Fibroblast of lung (primary cell): ENCODE data around the gene PPWD1. TPM values are rescaled to one million over a fixed set of nuclear protein-coding genes. Genes with fewer than 3 reads are reported as not detected.
A peak's percentile ranks its signal among the peaks of the same experiment; 100 is the strongest.

Source experiments
- DNase-seq, 2 donors: peaks; one replicate each; pipeline versions ENCODE4 v3.0.0 to v3.0.0-alpha.2; 2010; ENCODE audit warnings: low read depth in 2 of 2
- H2AFZ ChIP-seq: 2 replicates; pipeline ENCODE4 v1.5.1; 2012; ENCODE audit warnings: low read length, control low read depth, inconsistent platforms
- H3K27ac ChIP-seq: 2 replicates; pipeline ENCODE4 v1.5.1; 2011; ENCODE audit warnings: low read length, control low read depth; ENCODE audit not compliant: insufficient read depth
- H3K27me3 ChIP-seq: 2 replicates; pipeline ENCODE4 v1.5.1; 2011; ENCODE audit warnings: mild to moderate bottlenecking, low read length; ENCODE audit not compliant: control insufficient read depth, insufficient read depth
- H3K36me3 ChIP-seq: 2 replicates; pipeline ENCODE4 v1.5.1; 2011; ENCODE audit warnings: low read length; ENCODE audit not compliant: control insufficient read depth, insufficient read depth
- H3K4me1 ChIP-seq: 2 replicates; pipeline ENCODE4 v1.5.1; 2011; ENCODE audit warnings: low read length; ENCODE audit not compliant: control insufficient read depth, insufficient read depth; ENCODE audit errors: extremely low read depth
- H3K4me2 ChIP-seq: 2 replicates; pipeline ENCODE4 v1.5.1; 2011; ENCODE audit warnings: low read length, control low read depth; ENCODE audit not compliant: insufficient read depth; ENCODE audit errors: extremely low read depth
- H3K4me3 ChIP-seq, 4 experiments: fragments of 200-600 bp in 1 of 4; sonication (generic) in 1 of 4; replicated peaks in 1 of 4; 2 replicates each; pipeline ENCODE4 v1.5.1; 2011 to 2016; ENCODE audit warnings: low read length in 4 of 4, low read depth in 3 of 4, mild to moderate bottlenecking in 3 of 4, control low read depth in 2 of 4, inconsistent platforms in 1 of 4, mixed read lengths in 1 of 4; ENCODE audit not compliant: insufficient read depth in 1 of 4; ENCODE audit errors: control extremely low read depth in 1 of 4
- H3K79me2 ChIP-seq: 2 replicates; pipeline ENCODE4 v1.5.1; 2012; ENCODE audit warnings: mild to moderate bottlenecking, low read length, inconsistent platforms; ENCODE audit not compliant: control insufficient read depth, insufficient read depth
- H3K9ac ChIP-seq: 2 replicates; pipeline ENCODE4 v1.5.1; 2011; ENCODE audit warnings: mild to moderate bottlenecking, low read length, control low read depth; ENCODE audit not compliant: insufficient read depth
- H3K9me3 ChIP-seq: 2 replicates; pipeline ENCODE4 v1.5.1; 2012; ENCODE audit warnings: low read depth, low read length; ENCODE audit not compliant: control insufficient read depth, insufficient read depth
- H4K20me1 ChIP-seq: 2 replicates; pipeline ENCODE4 v1.5.1; 2011; ENCODE audit warnings: low read length; ENCODE audit not compliant: control insufficient read depth, insufficient read depth; ENCODE audit errors: extremely low read depth
- CTCF ChIP-seq, 2 donors: IDR thresholded peaks in 1 of 2; conservative IDR thresholded peaks in 1 of 2; 1 replicate in 1 of 2; 2 replicates in 1 of 2; pipeline ENCODE4 v1.5.1; 2011 to 2012; ENCODE audit warnings: low read length in 2 of 2, control low read depth in 1 of 2, inconsistent platforms in 1 of 2, low read depth in 1 of 2, mild to moderate bottlenecking in 1 of 2
- EZH2 ChIP-seq: IDR thresholded peaks from 2 replicates; pipeline ENCODE4 v1.5.1; 2012; ENCODE audit warnings: low read length, control low read depth, mild to moderate bottlenecking; ENCODE audit errors: missing control alignments
- polyA plus RNA-seq, 2 donors: library from polyadenylated mRNA; depleted of rRNA in 1 of 2; stranded (reverse) in 1 of 2; unstranded in 1 of 2; fragments of >200 nt; gene quantifications; 2 replicates each; pipeline ENCODE4 v1.2.1, GENCODE V29; 2011 to 2012; ENCODE audit warnings: missing spikeins in 1 of 2
- total RNA-seq: library from RNA; depleted of rRNA; stranded (reverse); fragments of >200 nt; gene quantifications from 2 replicates; pipeline ENCODE4 v1.2.1, GENCODE V29; 2014

Gene PPWD1
- total and polyA plus RNA-seq, 2 donors (not counting 1 experiment from before 2014, with no cell fraction given) = 7.3 to 41.5 TPM

DNA sequence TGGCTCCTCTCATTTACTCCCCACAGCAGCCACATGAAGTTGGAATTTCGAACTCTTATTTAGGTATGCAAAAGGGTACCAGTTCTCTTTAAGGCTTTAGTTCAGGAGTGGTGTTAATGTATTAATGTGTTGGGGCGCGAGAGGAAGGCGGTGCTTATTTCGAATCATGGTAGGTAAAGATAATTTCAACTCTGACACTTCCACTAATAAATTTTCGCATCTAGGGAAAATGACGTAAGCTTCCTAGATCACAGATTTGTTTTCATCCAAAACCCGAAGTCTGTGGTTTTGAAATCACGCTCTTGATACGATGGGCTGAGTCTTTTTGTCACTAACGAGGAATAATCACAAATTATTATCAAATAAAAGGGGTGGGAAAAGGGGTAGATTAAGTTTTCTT, 681 bp downstream of the PPWD1 start:
- H3K27ac ChIP-seq = peak overlapping the region; percentile 87
- no peaks in the 10 kb centered on the region for H3K27me3 ChIP-seq
- H4K20me1 ChIP-seq = no peaks in the 10 kb centered on the region
- peak overlapping the region; percentile 75 for H3K9ac ChIP-seq
- no peaks in the 10 kb centered on the region for H3K36me3 ChIP-seq
- no peaks in the 10 kb centered on the region for H3K4me1 ChIP-seq
- no peak for DNase-seq
- peak overlapping the region; percentile 91 to 100 (median 96) for H3K4me3 ChIP-seq
- peaks cover 53% of the 10 kb centered on the region for H3K79me2 ChIP-seq
- peak overlapping the region; percentile 85 for H3K4me2 ChIP-seq
- no peak for TF ChIP-seq CTCF (conservative IDR thresholded peaks at IDR 0.05 in 1 of 2, IDR thresholded peaks at IDR 0.05 in 1 of 2; ENCODE audit: low read depth in 1 of 2, low read length in 2 of 2)
- no peak for TF ChIP-seq EZH2
- H2AFZ ChIP-seq = peak overlapping the region; percentile 95
- H3K9me3 ChIP-seq = no peaks in the 10 kb centered on the region

DNA sequence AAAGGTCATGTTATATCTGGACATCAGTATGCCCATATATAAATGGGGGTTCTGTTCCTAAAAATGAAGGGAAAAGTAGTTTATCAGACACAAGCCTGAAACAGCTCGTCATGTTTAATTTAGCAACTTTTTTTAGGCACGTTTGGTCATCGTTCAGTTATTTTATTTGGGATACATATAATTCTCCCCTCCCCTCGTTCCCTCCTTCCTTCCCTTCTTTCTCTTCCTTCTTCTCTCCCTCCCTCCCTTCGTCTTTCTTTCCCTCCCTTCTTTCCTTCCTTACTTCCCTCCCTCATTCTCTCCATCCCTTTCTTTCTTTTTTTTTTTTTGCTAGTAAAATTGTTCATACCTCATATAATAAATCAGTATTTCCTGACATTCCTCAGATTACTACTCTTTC, 3.4 kb downstream of the PPWD1 start:
- Histone ChIP-seq H3K27me3 (no peaks in the 10 kb centered on the region), H3K4me1 (no peaks in the 10 kb centered on the region), H3K9me3 (no peaks in the 10 kb centered on the region), H3K4me2 (no peak overlapping the region), H4K20me1 (no peaks in the 10 kb centered on the region), H3K4me3 (no peak overlapping the region), H3K9ac (no peak overlapping the region), H3K36me3 (no peaks in the 10 kb centered on the region), H3K79me2 (peaks cover 40% of the 10 kb centered on the region), H3K27ac (no peak overlapping the region), H2AFZ (no peak overlapping the region)
- no peak for TF ChIP-seq EZH2
- TF ChIP-seq CTCF (conservative IDR thresholded peaks at IDR 0.05 in 1 of 2, IDR thresholded peaks at IDR 0.05 in 1 of 2; ENCODE audit: low read depth in 1 of 2, low read length in 2 of 2) = no peak
- no peak for DNase-seq

GRCh38 chr5:65570598-65571226, 7.6 kb downstream of the PPWD1 start:
- Histone ChIP-seq H2AFZ (no peak overlapping the region), H3K27me3 (no peaks in the 10 kb centered on the region), H3K9ac (no peak overlapping the region), H3K4me1 (no peaks in the 10 kb centered on the region), H3K27ac (no peak overlapping the region), H4K20me1 (no peaks in the 10 kb centered on the region), H3K4me3 (no peak overlapping the region), H3K9me3 (no peaks in the 10 kb centered on the region), H3K79me2 (peaks cover 6% of the 10 kb centered on the region), H3K36me3 (peaks cover 2% of the 10 kb centered on the region), H3K4me2 (no peak overlapping the region)
- no peak for DNase-seq
- TF ChIP-seq CTCF (conservative IDR thresholded peaks at IDR 0.05 in 1 of 2, IDR thresholded peaks at IDR 0.05 in 1 of 2; ENCODE audit: low read depth in 1 of 2, low read length in 2 of 2) (no peak), EZH2 (no peak)
